ENCODE measurements around the gene FAM162B.

DNA sequence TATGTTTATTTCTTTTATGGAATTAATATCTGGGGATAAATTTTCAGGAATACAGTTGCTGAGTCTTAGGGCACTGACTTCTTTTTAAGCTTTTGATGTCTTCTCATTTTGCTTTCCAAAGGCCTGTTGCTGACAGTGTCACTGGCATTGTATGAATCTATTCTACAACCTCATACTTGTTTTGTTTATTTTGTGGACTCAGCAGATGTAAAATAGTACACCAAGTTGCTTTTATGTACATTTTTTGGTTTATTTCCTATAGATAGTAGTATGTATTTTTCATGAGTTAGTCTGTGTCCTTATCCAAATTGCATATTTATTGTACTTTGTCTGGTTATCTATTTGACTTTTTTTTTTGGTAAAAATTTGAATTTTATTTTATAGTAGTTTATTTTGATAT is 35.0 kb downstream of the FAM162B start:
- TF ChIP-seq, protein P1, sequence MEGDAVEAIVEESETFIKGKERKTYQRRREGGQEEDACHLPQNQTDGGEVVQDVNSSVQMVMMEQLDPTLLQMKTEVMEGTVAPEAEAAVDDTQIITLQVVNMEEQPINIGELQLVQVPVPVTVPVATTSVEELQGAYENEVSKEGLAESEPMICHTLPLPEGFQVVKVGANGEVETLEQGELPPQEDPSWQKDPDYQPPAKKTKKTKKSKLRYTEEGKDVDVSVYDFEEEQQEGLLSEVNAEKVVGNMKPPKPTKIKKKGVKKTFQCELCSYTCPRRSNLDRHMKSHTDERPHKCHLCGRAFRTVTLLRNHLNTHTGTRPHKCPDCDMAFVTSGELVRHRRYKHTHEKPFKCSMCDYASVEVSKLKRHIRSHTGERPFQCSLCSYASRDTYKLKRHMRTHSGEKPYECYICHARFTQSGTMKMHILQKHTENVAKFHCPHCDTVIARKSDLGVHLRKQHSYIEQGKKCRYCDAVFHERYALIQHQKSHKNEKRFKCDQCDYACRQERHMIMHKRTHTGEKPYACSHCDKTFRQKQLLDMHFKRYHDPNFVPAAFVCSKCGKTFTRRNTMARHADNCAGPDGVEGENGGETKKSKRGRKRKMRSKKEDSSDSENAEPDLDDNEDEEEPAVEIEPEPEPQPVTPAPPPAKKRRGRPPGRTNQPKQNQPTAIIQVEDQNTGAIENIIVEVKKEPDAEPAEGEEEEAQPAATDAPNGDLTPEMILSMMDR (IDR thresholded peaks at IDR 0.05) = no peak
- no peak for TF ChIP-seq CEBPB (IDR thresholded peaks at IDR 0.05)
- TF ChIP-seq RCOR1 (IDR thresholded peaks at IDR 0.05; ENCODE audit: low read depth, low read length) = no peak
- TF ChIP-seq POLR2A (IDR thresholded peaks at IDR 0.05; ENCODE audit: low read length) = no peak
- no peak for TF ChIP-seq KDM1A (IDR thresholded peaks at IDR 0.05; ENCODE audit: low read depth)
- TF ChIP-seq CBX2 (IDR thresholded peaks at IDR 0.05; ENCODE audit: borderline replicate concordance, low read depth) = no peak
- no peak for TF ChIP-seq JUN (IDR thresholded peaks at IDR 0.05)
- no peak for TF ChIP-seq RAD21 (conservative IDR thresholded peaks at IDR 0.05 in 1 of 2, IDR thresholded peaks at IDR 0.05 in 1 of 2)
- no peak for TF ChIP-seq SMC3 (IDR thresholded peaks at IDR 0.05)
- TF ChIP-seq GATA3 (IDR thresholded peaks at IDR 0.05; ENCODE audit: borderline replicate concordance) = no peak
- TF ChIP-seq PHF8 (IDR thresholded peaks at IDR 0.05; ENCODE audit: borderline replicate concordance, low read depth) = no peak
- no peak for TF ChIP-seq JUNB (IDR thresholded peaks at IDR 0.05)
- TF ChIP-seq HOXA7 (CRISPR knock-in tag; IDR thresholded peaks at IDR 0.05) = no peak
- TF ChIP-seq MAX (IDR thresholded peaks at IDR 0.05) = no peak

All from A549 (cell line).